ENCODE results near the gene GRB14.
A peak's percentile ranks its signal among the peaks of the same experiment; 100 is the strongest.

Gene GRB14

DNA sequence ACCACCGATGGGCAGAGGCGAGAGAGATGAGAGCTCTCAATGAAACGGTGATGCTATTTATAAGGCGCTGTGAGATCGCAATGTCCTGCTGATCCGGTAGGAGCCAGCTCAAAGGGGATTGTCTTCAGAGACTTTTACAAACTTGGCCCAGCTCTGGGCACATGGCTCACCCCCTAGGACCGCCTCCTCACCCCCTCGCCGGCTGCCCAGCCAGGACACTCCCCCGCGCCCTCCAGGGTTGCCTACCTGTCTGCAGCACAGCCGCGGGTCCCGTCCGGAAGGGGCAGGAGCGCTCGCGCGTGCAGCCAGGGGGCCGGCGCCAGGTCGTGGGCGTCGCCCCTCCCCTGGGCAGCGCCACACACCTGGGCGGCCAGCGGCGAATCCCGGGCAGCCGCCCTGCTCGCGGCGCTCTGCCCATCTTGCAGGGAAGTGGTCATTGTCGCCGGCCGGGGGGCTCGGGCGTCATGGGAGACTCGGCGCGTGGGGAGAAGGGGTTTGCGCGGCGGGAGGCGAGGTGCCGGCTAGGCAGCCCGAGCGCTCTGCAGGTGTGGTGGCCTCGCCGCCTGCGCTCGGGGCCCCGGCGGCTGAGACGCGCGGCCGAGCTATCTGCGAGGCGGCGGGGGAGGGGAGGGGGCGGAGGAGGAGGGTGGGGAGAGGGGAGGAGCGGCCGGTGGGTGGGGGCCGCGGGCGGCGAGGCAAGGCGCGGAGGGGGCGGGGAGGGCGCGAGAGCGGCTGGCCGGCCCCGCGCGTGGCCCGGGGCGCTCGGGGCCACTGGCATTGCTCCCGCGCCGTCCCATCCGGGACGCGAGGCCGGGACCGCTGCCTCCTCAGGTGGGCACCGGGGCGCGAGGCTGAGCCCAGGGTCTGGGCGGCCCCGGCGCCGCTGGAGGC lies at the start of gene GRB14:
TSS of gene GRB14 (minus strand) at position 610 of the 891 bp plus-strand sequence. CDS start at position 437, 173 bp downstream.
- TF ChIP-seq, protein P1, sequence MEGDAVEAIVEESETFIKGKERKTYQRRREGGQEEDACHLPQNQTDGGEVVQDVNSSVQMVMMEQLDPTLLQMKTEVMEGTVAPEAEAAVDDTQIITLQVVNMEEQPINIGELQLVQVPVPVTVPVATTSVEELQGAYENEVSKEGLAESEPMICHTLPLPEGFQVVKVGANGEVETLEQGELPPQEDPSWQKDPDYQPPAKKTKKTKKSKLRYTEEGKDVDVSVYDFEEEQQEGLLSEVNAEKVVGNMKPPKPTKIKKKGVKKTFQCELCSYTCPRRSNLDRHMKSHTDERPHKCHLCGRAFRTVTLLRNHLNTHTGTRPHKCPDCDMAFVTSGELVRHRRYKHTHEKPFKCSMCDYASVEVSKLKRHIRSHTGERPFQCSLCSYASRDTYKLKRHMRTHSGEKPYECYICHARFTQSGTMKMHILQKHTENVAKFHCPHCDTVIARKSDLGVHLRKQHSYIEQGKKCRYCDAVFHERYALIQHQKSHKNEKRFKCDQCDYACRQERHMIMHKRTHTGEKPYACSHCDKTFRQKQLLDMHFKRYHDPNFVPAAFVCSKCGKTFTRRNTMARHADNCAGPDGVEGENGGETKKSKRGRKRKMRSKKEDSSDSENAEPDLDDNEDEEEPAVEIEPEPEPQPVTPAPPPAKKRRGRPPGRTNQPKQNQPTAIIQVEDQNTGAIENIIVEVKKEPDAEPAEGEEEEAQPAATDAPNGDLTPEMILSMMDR (IDR thresholded peaks at IDR 0.05) = no peak
- Histone ChIP-seq H3K27ac (no peak within 1 kb of the TSS), H3K4me3 (peak within 1 kb of the TSS; percentile 81)
- no peak for DNase-seq (ENCODE audit: low spot score)

DNA sequence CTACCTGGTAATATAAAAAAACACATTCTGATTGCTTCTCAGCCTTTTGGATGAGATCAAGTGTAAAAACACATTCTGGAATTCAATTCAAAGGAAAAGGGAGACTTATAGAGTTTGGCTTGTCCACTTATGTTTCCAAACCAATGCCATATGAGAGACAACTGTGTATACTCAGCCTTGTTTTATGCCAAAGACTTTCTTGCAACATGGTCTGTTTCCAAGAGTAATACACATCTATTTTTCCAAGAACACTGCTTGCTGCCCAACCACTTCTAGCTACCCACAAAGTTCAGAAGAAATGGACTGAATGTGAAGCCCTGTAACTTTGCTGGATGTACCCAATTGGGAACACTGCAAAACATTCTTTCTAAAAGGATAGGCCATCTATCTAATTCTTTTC lies 48.0 kb upstream of the GRB14 start:
- no peak overlapping the region for H3K4me3 ChIP-seq
- no peak for DNase-seq (ENCODE audit: low spot score)
- TF ChIP-seq, protein P1 (IDR thresholded peaks at IDR 0.05) = no peak
- no peak overlapping the region for H3K27ac ChIP-seq

DNA sequence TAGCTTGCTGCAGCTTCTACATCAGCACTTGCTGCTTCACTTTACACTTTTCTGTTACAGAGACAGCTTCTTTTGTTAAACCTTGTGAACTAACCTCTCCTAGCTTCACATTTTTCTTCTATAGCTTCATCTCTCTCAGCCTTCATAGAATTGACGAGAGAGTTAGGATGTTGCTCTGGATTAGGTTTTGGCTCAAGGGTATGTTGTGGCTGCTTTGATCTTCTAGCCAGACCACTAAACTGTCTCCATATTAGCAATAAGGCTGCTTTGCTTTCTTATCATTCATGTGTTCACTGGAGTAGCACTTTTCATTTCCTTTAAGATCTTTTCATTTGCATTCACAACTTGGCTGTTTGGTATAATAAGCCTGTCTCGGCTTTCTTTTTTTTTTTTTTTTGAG lies 46.3 kb upstream of the GRB14 start:
- Histone ChIP-seq H3K4me3 (no peak overlapping the region), H3K27ac (no peak overlapping the region)
- TF ChIP-seq, protein P1 (IDR thresholded peaks at IDR 0.05) = no peak
- no peak for DNase-seq (ENCODE audit: low spot score)

DNA sequence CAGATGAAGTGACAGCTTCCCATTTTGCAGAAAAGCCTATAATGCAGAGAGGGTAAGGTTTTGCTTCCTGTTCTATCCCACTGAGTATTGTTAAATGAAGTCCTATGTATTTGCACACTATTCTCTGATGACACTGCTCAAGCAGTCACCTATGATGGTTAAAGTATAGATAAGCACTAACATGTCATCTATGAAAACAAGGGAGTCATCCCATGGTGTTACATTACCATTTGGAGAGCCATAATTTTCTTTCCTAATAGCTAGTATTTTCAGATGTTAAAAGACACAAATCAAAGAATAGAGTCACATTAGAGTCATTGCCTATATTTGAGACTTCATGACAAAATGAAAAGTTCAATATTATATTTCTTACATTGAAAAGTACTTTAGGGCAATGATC lies 42.8 kb upstream of the GRB14 start:
- H3K27ac ChIP-seq = no peak overlapping the region
- TF ChIP-seq, protein P1 (IDR thresholded peaks at IDR 0.05) = no peak
- no peak for DNase-seq (ENCODE audit: low spot score)
- H3K4me3 ChIP-seq = no peak overlapping the region

DNA sequence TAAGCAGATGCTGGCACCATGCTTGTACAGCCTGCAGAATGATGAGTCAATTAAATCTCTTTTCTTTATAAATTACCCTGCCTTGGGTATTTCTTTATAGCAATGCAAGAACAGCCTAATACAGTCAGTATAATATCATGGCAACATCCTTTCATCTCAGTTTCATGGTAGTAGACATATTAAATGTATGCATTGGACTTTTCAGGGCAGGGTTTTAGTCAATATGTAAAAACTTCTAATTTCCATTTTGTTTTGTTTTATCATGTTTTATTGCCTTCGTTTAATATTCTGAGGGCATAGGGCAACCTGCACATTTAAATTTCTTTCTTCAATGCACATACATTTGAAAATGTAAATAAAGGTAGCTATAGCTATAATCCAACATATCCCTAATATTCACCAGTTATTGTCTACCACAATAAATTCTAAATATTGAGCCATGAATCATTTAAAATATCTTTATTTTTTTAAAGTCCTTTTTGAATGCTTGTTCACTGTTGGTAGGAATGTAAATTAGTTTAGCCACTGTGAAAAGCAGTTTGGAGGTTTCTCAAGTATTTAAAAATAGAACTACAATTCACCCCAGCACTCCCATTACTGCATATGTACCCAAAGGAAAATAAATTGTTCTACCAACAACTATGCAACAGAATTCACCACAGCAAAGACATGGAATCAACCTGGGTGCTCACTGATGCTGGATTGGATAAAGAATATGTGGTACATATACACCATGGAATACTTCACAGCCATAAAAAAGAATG lies 41.8 kb upstream of the GRB14 start:
- H3K4me3 ChIP-seq = no peak overlapping the region
- H3K27ac ChIP-seq = no peak overlapping the region
- DNase-seq (ENCODE audit: low spot score) = no peak
- TF ChIP-seq, protein P1 (IDR thresholded peaks at IDR 0.05) = no peak

DNA sequence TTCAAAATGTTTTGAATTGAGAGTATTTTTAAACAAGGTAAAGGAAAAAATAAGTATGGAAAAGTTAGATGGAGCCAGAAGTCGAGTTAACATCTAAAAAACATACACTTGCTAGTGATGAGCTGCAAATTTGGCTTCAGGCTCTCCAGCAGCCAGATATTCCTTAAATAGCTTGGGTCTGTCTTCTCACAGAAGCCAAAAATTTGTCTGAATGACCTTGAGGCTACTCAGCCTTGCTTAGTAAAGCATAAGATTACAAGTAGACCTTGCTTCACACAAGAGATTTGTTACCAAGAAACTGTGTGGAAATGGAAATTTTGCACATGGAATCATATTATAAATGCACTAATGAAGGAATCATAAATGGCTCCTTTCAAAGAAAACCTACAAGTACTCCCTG lies 40.8 kb upstream of the GRB14 start:
- TF ChIP-seq, protein P1 (IDR thresholded peaks at IDR 0.05) = no peak
- no peak overlapping the region for H3K4me3 ChIP-seq
- no peak for DNase-seq (ENCODE audit: low spot score)
- H3K27ac ChIP-seq = no peak overlapping the region
